ENCODE results near the gene LPP.

LPP gene

GRCh38 chr3:188380722-188381121, 226.8 kb downstream of the LPP start:
- no peak for DNase-seq

DNA sequence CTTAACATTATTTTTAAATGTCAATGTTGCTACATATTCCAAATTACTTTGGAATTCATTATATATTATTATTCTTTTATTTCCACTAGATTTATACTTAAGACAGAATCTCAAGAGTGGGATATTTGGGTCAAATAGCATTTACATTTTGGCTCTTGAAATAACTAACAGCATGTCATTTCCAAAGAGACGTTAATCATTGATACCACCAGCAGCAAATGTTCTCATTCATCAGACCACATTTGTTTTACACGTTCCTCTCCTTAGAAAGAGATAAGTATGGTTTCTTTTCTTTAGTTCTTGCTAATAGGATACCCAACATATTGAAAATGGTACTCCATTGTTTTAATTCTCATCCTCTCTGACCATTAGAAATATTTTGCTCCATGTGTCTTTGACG, 229.8 kb downstream of the LPP start:
- DNase-seq, result no peak

- no peak for DNase-seq
Measured at GRCh38 chr3:188385295-188385694, 231.3 kb downstream of the LPP start.

DNA sequence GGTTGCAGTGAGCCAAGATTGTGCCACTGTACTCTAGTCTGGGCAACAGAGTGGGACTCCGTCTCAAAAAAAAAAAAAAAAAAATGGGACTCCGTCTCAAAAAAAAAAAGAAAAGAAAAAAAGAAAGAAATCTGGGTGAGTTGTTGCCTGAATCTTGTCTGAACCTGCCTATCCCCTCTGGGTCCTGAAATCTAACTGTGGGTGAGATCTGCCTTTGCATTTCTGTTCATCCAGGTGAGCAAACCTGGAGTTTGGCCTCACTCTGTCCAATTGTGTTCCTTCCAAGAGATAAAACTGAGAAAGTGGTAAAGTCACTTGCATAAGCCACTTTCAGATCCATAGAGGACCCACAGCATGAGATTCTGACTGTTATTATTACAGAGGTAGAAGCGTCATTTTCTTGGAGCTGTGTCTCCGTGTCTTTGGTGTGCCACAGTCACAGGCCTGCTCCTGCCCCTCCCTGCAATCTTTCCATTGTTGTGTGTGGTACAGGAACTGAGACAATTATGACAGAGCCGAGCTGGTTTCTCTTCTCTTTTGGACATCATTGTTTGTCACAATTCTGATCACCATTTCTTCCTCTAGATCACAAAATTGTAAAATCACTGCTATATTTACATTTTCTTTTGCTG, 235.9 kb downstream of the LPP start:
- DNase-seq, result no peak

DNA sequence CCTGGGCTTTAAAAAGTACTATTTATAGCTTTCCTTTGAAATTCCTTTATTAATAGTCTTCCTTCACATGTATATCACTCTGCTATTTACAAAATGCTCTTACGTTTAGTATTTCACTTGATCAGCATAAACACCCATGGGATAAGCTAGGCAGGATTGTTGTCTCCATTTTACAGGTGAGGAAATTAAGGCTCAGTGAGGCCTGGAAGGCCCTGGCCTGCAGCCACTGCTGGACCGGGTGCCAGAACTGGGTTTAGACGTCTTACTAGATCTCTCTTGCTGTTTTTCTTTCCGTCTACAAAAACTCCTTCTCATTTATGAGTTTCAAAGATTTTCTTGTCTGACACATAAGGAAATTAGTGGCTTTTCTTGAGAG, 236.4 kb downstream of the LPP start:
- DNase-seq, result no peak

- DNase-seq, result no peak
Measured at GRCh38 chr3:188390775-188391443, 237.0 kb downstream of the LPP start.

GRCh38 chr3:188391592-188391991, 237.6 kb downstream of the LPP start:
- DNase-seq, result no peak

DNA sequence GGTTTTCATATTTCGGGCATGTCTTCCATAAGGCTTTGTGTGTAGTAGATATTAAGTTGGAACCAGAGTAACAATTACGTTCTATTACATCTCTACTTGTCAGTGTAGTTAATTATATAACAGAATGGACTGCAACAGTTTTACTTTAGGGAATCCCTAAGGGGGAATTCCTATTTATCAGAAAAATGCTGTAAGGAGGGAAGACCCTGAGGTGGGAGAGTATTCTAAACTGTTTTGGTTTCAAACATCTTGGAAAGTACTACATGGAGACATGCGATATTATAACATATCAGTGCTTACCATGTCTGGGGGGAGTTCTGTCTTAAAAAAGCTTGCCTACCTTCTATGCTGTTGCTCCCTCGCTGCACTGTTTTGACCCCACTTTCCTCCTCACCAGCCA, 238.1 kb downstream of the LPP start:
- no peak for DNase-seq

- no peak for DNase-seq
Measured at GRCh38 chr3:188394623-188395022, 240.7 kb downstream of the LPP start.

GRCh38 chr3:188396251-188396650, 242.3 kb downstream of the LPP start:
- no peak for DNase-seq

DNA sequence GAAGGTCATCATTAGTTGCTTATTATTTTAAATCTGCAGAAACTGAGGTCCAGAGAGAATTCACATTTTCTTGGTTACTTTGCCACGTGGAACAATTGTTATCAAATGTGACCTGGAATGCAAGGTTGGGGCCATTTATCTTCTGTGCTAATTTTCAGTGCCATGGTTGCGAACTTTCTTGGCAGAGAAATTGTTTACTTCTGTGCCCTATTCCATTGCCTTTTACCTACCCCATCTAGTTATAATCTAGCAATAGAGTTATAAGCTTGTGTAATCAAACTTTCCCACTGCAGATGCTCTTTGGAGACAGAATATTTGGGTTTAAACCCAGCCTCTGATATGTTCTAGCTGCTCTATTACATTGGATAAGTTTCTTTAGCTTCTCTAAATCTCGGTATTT, 242.9 kb downstream of the LPP start:
- DNase-seq, result no peak

DNA sequence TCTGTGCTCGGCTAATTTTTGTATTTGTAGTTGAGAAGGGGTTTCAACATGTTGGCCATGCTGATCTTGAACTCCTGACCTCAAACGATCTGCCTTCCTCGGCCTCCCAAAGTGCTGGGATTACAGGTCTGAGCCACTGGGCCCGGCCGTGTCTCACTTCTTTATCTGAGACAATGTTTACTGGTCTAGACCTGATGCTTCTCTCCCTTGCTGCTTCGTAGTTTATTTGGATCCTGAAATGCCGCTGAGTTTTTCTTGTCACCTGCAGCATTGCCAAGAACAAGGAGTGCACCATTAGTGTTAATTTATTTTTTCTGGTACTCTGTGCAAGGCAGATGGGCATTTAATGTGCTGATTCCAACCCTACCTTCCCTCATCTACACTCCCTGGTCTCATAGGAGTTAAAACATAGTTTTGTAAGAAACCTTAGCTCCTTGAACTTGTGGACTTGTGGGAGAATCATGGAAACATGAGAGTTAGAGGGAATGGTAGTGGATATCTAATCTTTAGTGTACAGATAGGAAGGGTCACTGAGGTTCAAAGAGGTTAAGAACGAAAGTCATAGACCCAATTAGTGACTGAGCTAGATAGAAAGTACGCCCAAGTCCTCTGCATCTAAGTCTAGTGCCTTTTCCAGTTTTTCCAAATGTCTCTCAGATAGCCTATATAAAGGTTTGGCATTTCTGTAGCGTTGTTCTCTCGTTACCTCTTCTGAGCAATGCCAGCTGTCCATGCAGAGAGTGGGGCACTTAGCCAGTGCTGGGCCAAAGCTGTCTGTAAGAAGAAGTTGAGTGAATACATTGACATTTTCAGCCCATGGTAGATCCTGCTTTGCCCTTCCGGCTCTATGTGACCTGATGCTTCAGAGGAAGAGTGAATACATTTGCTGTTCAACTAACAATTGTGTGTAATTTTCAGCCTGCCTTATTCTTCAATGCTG, 244.1 kb downstream of the LPP start:
- DNase-seq, result no peak

DNA sequence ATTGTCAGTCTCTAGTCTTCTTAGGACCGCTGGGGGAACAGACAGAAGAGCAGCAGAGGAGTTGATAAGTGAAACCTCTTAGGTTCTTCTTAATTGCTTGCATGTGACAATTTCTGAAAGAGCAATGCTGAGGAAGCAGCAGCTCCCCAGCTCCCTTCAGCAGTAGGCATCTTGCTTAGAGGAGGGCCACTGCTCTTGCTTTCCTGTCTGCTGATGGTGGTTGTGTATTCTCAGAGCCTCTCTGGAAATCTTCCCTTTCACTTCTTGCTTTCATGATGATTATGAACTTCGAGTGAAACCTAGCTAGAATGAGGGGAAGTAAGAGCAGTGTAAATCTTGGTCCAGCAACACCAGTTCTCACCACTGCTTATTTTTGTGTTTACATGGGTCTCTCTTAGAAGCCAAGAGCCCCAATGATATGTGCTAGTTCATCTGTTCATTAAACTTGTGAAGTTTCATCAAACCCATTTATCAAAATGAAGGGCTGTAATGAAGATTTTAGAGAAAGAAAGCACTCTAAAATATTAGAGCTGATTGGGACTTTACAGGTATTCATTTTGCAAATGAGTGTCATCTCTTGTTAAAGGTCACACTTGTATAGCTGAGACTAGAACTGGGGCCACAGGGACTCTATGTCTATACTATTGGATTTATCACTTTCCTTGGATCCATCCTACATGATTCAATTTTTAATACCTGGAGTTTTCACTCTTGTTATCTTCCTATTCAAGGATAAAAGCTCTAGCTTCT, 246.7 kb downstream of the LPP start:
- no peak for DNase-seq

GRCh38 chr3:188401244-188401993, 247.5 kb downstream of the LPP start:
- DNase-seq, result no peak

DNA sequence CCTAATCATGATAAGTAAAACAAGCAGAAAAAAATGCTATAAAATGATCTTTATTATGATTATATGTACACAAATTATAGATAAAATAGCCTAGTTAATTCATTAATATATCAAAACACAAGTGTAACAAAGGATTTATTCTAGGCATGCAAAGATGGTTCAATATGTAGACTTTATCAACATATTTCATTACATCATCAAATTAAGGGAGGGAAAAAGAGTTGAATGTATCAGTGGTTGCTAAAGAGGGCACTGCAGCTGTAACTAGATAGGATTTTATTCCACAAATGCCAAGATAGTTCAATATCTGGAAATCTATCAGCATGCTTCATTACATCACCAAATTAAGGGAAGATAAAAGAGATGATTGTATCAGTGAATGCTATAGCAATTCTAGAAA, 248.3 kb downstream of the LPP start:
- no peak for DNase-seq

DNA sequence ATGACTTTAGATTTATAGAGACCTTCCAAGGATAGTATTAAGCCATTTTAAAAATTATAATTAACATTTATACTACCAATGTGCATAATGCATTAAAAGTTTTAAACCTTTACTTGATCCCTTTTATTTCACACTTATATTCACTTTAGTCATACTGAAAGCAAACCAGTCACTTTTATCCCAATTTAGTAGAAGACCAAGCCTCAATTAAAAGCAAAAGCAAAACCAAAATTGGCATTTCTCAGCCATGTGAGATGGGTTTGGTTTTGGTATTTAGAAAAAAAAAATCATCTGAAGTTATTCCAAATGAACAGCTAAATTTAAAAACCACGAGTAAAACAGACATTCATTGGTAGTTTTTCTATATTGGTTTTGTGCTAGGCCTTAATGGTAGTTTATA, 249.4 kb downstream of the LPP start:
- no peak for DNase-seq

DNA sequence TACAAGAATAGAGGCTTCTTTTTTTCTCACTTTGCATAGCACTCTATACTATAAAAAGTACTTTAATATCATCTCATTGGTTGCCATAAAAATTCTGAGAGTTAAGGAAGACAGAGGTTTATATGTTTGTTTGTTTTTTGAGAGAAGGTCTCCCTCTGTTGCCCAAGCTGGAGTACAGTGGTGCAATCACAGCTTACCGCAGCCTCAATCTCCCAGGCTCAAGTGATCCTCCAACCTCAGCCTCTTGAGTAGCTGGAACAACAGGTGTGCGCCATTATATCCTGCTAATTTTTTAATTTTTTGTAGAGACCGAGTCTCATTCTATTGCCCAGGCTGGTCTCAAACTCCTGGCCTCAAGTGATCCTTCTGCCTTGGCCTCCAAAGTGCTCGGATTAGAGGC, 250.2 kb downstream of the LPP start:
- DNase-seq, result no peak

GRCh38 chr3:188404701-188405100, 250.7 kb downstream of the LPP start:
- DNase-seq, result no peak

DNA sequence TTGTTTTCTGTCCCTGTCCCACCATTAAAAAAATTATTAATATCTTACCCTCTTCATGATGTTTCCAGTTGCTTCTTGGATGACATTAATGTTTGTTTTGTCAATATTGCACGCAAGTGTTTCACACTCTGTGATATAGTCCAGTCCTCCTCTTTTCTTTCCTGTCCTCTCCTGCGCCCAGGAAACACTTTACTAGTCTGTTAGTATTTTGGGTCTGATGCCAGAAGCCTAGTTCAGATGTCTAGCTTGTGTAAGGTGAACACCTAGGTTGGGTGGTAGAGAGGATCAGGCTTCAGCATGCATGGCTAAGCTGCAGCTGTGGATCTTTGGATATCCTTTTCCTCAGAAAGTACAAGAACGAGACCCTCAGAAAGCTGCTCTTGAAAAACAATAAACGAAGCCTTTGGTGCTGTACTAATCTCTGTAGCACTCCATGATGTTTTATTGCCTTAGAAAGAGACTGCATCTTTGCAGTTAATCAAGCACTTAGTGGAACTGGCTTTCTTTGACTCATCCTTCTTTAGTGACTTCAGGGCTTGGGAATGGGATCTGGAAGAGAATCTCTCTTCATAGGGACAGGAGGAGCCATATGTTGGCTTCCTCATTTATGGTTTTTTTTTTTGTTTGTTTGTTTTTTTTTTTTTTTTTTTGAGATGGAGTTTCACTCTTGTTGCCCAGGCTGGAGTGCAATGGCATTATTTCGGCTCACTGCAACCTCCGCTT, 253.4 kb downstream of the LPP start:
- no peak for DNase-seq

DNA sequence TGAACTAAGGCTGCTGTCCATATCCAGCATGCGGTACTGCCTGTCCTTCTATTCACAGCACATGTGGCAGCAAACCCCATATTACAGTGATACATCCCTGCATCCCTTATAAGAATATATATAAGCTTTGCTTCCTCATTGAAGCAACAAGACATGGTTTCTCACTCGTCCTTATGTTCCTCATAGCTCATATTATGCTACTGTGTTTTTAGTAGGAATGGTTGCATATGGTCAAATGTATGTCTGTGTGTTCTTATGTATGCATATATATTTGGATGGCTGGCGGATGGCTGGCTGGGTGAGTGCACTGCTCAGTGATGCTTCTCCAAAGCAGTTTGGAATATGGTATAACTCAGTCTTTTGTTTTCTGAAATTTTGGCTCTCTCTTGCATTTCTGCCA, 254.9 kb downstream of the LPP start:
- DNase-seq, result no peak

DNA sequence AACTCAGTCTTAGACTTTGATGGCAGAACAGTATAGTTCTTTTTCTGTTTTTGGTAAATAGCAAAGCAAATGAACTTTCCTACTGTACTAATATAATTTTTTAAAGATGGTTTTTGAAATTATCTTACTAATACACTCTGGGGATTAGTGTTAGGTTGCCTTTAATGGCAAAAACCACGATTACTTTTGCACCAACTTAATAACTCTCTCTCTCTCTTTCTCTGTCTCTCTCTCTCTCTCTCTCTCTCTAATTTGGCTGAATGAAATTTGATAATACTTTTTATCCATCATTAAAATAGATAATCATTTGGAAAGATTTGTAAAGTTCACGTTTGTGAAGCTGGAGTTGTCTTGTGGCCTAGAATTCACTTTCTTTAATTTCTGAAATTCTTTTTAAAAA, 257.8 kb downstream of the LPP start:
- no peak for DNase-seq

GRCh38 chr3:188415196-188415595, 261.2 kb downstream of the LPP start:
- no peak for DNase-seq
